Kidney tubule cell (primary cell): ENCODE results near the gene LRRC8C.
"Not testable (repeated sequence)": the region's sequence is repeated elsewhere in the genome, so short reads cannot be mapped to it uniquely, and the experiment has no call there.

Source experiments
- DNase-seq: peaks from one replicate; pipeline ENCODE4 v3.0.0-alpha.2; 2018; ENCODE audit warnings: low spot score

Gene LRRC8C

DNA sequence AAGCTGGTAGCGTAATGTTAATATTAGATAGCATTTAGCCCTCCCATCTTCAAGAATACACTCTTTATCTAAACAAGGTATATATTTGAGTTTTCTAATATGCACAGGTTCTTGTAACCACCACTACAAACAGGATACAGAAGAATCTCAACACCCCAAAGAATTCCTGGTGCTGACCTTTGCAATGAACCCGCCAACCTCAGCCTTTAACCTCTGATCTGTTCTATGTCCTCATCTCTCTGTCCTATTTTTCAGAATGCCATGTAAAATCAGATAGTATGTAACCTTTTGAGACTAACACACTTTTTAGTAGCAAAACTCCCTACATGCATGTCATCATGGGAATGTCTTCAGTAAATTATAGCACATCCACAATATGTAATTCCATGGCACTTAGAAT, 71.1 kb downstream of the LRRC8C start:
- DNase-seq, result no peak

- not testable (repeated sequence) for DNase-seq
Measured at GRCh38 chr1:89704885-89705284, 72.0 kb downstream of the LRRC8C start.

DNA sequence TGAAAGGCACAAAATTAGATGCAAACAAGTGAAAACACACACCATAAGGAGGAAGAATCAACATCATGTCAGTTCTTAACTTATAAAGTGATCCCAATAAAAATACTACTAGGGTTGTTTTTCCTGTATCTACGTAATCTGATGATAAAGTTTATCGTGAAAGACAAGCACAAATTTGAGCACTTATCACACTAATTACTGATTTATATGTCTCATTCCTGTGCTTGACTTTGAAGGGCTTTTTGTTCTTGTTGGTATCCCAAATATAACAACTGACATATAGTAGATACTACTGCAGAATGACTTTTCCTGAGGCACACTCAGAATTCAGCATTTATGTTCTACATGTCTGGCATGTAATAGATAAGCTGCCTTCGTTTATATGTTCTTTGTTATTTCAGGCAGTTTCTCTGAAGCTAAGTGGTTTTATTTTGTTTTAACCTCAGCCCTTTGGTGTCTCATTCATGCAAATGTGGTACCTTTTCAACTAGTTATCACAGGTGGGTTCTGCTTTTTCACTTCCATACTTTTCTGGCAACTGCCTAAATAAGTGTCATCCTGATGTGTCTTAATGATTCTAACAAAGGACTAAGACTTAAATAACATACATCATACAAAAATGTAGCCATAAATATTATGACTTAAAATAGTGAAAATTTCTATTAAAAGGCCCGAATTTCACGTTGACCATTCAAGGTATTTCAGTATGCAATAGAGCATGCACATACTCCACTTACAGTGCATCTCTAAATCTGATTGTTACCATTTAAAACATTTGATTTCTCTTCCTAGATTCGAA, 73.2 kb downstream of the LRRC8C start:
- DNase-seq, result no peak

DNA sequence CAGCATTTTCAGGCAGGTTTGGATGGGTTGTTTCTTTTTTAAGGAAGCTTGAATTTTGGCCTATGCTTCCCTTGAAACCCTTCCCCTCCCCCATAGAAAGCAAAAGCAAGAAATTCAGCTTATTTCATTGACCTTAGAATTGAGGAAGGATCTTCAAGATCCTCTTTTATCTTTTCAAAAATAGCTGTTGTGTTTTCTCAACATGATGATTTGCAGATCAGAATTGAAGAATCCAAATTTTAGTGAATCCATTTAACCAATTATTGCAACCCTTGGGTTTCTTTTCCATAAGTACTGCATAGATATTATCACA, 73.7 kb downstream of the LRRC8C start:
- DNase-seq, result no peak

DNA sequence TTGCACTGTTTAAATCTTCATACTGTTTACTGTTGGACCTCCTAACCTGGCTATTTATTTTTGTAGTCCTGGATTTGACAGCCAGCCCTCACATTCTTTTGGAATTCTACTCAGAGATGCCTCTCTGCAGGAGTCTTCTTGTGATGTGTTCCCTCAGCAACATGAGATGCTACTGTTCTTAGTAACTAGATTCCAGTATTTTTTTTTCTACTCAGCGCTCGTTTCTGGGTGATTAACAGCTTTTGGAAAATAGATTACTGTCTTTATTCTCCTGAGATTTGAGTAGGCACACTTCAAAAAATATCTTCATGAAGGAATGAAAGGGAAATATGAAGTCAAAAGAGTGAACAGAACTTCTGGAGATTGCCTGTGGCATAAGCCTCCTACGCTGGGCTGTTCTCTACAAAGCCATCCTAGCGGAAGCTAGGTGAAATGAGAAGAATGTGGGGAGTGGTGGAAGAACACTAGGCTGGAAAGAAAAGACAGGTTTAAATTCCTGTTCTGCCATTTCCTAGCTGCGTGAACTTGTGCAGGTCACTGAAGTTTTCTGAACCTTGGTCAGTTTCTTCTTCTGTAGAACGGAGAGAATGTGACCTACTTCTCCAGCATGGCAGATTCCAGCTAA, 75.9 kb downstream of the LRRC8C start:
- peak; percentile 67 for DNase-seq

DNA sequence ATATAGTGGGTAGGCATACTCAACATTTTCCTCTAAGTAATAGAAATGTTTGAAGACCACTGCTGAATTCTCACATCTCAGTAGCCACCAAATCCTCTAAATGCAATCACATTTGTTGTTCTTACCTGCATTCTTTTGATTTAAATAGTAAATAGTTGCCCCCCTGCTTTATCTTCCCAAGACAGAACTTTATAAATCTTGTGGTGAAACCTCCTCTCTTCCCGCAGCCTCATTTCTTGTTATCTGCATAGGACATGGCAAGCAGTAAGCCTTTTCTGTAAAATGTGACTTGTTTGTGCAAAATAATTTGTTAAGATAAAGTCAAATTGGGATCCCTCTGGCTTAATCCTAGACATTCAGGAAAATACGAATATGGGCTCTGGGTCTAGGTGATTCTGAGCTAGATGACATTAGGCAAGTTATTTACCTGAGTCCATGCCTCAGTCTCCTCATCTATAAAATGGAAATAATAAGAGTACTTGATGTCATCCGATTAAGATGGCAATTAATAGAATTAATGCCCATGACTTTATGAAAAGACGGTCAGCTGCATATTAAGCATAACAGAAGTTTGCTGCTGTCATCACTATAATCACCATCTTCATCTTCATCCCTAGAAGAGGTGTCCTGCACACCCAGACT, 77.7 kb downstream of the LRRC8C start:
- DNase-seq, result no peak

DNA sequence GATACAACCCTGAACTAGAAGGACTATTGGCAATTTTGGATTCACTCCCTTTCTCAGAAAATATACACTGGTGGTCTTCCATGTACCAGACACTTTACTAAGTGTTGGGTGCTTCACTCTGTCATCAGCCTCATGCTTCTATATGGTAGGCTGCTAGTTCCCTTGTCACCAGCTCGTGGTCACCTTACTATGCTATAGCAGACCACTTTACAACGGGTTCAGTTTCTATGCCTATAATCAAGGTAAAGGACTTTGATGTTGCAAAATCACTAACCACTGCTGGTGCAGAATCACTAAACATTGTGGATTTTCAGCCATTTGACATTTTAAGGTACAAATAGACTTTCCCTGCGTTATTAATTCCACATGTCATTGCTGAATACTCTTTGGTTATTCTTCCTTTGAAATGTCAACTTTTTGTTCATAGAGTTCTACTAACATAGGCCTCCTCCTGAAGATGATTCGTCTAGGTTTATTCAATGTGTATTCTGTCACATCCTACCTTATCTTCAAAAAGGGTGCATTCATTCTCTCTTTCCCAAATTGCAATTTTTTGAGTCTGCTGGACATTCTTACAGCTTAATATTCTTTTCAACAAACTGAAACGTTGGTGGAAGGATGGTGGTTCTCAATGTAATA, 78.3 kb downstream of the LRRC8C start:
- DNase-seq, result no peak

DNA sequence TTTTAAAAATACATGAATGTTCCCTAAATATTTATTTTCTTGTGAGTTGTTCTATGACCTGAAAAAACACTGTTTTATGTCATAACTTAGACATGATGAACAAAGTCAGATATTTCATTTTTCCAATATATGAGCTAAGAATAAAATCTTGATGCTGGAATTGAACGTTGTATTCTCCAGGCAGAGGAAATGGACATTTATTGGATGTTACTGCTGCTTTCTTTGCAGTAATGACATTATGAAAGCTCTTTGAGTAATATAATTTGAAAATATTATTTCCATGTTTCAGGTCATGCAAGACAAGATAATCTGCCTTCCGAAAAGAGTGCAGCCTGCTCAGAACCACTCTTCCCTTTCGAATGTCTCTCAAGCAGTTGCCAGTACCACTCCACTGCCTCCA, 79.5 kb downstream of the LRRC8C start:
- no peak for DNase-seq

GRCh38 chr1:89715677-89716076, 82.8 kb downstream of the LRRC8C start:
- DNase-seq, result no peak

- DNase-seq, result no peak
Measured at GRCh38 chr1:89719502-89720306, 86.8 kb downstream of the LRRC8C start.

DNA sequence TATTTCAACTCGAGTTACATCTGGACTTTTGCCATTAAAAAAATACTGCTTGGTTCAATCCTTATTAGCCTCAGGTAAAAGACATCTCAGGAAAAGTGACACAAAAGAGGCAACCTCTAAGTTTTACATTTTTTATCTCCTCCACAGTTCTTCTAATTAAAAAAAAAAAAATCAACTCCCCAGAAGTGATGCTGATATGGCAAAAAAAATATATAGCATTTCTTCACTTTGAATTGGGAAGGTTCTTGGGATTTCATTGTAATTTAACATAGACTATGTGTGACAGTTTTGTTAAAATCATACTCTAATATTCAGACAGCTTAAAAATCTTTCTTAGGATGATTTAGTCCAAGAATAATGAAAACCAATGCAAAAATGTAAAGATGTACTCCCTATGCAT, 87.9 kb downstream of the LRRC8C start:
- DNase-seq, result no peak

GRCh38 chr1:89721351-89721750, 88.4 kb downstream of the LRRC8C start:
- peak; percentile 55 for DNase-seq

DNA sequence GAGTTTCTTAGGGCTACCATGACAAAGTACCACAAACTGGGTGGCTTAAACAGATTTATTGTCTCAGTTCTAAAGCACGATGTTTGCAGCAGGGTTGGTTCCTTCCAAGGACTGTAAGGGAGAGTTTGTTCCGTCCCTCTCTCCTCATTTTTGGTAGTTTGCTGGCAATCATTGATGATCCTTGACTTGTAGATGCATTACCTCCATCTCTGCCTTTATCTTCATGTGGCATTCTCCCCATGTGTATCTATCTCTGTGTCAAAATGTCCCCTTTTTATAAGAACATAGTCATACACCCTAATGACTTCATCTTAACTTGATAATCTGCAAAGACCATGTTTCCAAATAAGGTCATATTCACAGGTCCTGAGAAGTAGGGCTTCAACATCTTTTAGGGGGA, 90.2 kb downstream of the LRRC8C start:
- DNase-seq, result no peak

GRCh38 chr1:89723863-89724262, 90.9 kb downstream of the LRRC8C start:
- no peak for DNase-seq

- DNase-seq, result peak; percentile 58
Measured at GRCh38 chr1:89724369-89725010, 91.6 kb downstream of the LRRC8C start.

- peak; percentile 55 for DNase-seq
Measured at GRCh38 chr1:89725011-89725370, 92.1 kb downstream of the LRRC8C start.

GRCh38 chr1:89725631-89726030, 92.7 kb downstream of the LRRC8C start:
- no peak for DNase-seq

DNA sequence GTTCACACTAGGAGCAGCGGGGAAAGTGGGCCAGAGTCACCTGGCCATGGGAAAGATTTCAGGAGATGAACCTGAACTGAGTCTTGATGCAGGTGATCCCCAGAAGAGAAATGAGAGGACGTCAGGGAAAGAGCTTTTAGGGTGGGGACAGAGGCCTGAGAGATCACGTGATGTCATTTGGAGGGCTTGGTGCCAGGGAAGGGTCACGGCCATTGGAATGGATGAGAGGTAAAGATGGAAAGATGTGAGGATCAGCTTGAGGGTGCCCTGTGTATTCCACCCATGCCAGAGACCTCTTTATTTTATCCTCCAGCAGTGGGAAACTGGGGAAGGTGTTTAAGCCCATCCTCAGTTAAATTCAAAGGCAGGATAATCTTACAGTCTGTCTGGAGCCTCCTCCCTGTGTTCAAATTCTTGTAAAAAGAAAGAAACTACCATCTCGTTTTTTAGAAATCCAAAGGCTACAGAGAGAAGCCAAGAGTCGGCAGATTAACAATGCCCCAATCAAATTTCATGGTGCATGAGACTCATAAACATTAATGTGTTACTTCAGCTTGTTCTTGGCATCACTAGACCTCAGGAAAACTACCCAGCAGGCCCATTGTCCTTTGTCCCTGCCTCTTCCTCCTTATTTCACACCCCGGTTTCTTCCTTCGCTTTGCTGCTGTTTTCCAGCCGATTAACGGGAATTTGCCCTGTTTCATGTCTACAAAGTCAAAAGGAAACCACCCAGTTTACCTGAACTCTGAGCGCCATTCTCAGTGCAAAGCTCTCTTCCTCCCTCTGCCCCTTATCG, 94.8 kb downstream of the LRRC8C start:
- no peak for DNase-seq

DNA sequence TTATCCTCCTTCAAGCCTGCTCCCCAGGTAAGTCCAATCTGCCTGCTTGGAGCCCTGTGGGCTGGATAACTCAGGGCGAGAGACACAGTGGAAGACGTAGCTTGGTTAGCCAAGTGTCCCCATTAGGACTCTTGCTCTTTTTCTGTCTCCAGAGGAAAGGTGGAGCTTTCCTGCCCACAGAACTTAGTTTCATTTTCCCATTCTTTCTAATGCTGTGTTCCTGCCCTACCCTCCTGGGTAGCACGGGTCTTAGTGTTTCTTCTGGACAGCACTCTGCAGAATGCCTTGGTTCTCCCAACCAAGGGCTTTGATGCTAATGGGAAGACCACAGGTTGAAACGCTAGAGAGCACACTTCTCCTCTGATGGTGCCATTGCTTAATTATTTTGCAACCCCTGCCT, 95.5 kb downstream of the LRRC8C start:
- DNase-seq, result no peak

DNA sequence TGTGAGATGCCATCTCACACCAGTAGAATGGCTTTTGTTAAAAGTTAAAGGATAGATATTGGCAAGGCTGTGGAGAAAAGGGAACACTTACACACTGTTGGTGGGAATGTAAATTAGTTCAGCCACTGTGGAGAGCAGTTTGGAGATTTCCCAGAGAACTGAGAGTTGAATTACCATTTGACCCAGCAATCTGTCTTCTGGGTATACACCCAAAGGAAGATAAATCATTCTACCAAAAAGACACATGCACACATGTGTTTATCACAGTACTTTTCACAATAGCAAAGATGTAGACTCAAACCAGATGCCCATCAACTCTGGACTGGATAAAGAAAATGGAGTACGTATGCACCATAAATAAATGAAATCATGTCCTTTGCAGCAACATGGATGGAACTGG, 99.3 kb downstream of the LRRC8C start:
- no peak for DNase-seq

DNA sequence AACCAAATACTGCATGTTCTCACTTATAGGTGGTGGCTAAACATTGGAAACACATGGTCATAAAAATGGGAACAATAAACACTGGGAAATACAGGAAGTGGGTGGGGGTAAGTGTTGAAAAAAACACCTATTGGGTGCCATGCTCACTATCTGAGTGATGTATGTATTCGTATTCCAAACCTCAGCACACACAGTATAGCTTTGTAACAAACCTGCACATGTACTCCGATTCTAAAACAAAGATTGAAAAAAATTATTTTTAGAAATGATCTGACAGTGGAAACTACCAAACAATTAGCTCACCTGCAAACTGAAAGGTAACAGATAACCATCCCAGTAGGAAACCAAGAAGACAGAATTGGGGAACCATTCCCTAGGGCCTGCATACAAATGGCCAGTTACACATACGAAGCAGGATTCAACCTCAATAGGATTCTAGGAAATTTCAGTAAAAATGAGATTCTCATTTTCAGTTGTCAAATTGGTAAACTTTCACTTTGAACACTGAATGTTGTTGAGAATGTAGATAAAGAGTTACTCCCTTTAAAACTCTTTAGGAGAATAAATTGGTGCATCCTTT, 99.8 kb downstream of the LRRC8C start:
- DNase-seq, result no peak
